Testis (tissue), 3 donors: ENCODE data around the gene MAPRE3. TPM values are rescaled to one million over a fixed set of nuclear protein-coding genes. Genes with fewer than 3 reads are reported as not detected.

Experiments used
- DNase-seq: peaks from one replicate; pipeline ENCODE4 v3.0.0-alpha.2; 2019
- H3K27ac ChIP-seq, 2 donors: fragments of 200-600 bp; sonication (generic); one replicate each; pipeline ENCODE4 v1.5.1; 2019
- H3K27me3 ChIP-seq: fragments of 200-600 bp; sonication (generic); one replicate; pipeline ENCODE4 v1.5.1; 2019
- H3K36me3 ChIP-seq: fragments of 200-600 bp; sonication (generic); one replicate; pipeline ENCODE4 v1.5.1; 2017; ENCODE audit warnings: low read depth; ENCODE audit errors: missing control alignments
- H3K4me1 ChIP-seq: fragments of 200-600 bp; sonication (generic); one replicate; pipeline ENCODE4 v1.5.1; 2019
- H3K4me3 ChIP-seq, 2 donors: fragments of 200-600 bp; sonication (generic); one replicate each; pipeline ENCODE4 v1.5.1; 2017 to 2019
- H3K9me3 ChIP-seq: fragments of 200-600 bp; sonication (generic); one replicate; pipeline ENCODE4 v1.5.1; 2017
- POLR2A ChIP-seq: fragments of 450-650 bp; IDR thresholded peaks from one replicate; pipeline ENCODE4 v1.6.1; 2017; ENCODE audit warnings: antibody characterized with exemption, mild to moderate bottlenecking, moderate library complexity
- WGBS, 2 donors: methylation state at CpG; one replicate each; pipeline ENCODE4 v1.1.5; 2018; 5-methylcytosine and 5-hydroxymethylcytosine counted together
- intact Hi-C: fragments of 100-400 bp; cut with DNase I; formaldehyde crosslinking; loops from one replicate; pipeline ENCODE4 v1.15.1; 2023; ENCODE audit warnings: low total_unique reads
- polyA plus RNA-seq: library from polyadenylated mRNA; stranded (reverse); fragments of 350-450 nt; fragmentation: Illumina TruSeq; extraction: RNeasy Lipid Tissue Mini Kit (QIAGEN cat#74804); gene quantifications from one replicate; pipeline ENCODE4 v1.2.3, GENCODE V29; 2014; ENCODE audit warnings: low read depth, low replicate concordance; ENCODE audit not compliant: insufficient read depth
- total RNA-seq, 2 donors: library from RNA; depleted of rRNA; stranded (reverse); fragments of >200 nt; gene quantifications; one replicate each; pipeline ENCODE4 v1.2.3, GENCODE V29; 2016
- TF ChIP-seq, protein P1 (sequence below), 3 experiments: fragments of 450-650 bp in 2 of 3; fragments of 200-600 bp in 1 of 3; sonication (generic) in 1 of 3; IDR thresholded peaks; one replicate each; pipeline ENCODE4 v1.5.1; 2016 to 2019; ENCODE audit warnings: antibody characterized with exemption in 3 of 3, mild to moderate bottlenecking in 2 of 3, moderate library complexity in 1 of 3

MAPRE3 gene
- total and polyA plus RNA-seq, 3 donors from 2014 or later: 31.4 to 112 (median 49.8) TPM

- no peak overlapping the region for H3K4me3 ChIP-seq
- H3K9me3 ChIP-seq: no peaks in the 10 kb centered on the region
- intact Hi-C loops: no loop called here
- H3K4me1 ChIP-seq: peaks cover 38% of the 10 kb centered on the region
- no peak for DNase-seq
- H3K36me3 ChIP-seq: no peaks in the 10 kb centered on the region
- H3K27ac ChIP-seq: no peak overlapping the region
- H3K27me3 ChIP-seq: no peaks in the 10 kb centered on the region
- TF ChIP-seq, protein P1, sequence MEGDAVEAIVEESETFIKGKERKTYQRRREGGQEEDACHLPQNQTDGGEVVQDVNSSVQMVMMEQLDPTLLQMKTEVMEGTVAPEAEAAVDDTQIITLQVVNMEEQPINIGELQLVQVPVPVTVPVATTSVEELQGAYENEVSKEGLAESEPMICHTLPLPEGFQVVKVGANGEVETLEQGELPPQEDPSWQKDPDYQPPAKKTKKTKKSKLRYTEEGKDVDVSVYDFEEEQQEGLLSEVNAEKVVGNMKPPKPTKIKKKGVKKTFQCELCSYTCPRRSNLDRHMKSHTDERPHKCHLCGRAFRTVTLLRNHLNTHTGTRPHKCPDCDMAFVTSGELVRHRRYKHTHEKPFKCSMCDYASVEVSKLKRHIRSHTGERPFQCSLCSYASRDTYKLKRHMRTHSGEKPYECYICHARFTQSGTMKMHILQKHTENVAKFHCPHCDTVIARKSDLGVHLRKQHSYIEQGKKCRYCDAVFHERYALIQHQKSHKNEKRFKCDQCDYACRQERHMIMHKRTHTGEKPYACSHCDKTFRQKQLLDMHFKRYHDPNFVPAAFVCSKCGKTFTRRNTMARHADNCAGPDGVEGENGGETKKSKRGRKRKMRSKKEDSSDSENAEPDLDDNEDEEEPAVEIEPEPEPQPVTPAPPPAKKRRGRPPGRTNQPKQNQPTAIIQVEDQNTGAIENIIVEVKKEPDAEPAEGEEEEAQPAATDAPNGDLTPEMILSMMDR (IDR thresholded peaks at IDR 0.05): no peak
- TF ChIP-seq POLR2A: no peak
- 92 to 93% methylated on average over 6 of the region's 6 CpGs for WGBS, 2 donors
Observed at GRCh38 chr2:27069436-27069835, 99.0 kb downstream of the MAPRE3 start.

DNA sequence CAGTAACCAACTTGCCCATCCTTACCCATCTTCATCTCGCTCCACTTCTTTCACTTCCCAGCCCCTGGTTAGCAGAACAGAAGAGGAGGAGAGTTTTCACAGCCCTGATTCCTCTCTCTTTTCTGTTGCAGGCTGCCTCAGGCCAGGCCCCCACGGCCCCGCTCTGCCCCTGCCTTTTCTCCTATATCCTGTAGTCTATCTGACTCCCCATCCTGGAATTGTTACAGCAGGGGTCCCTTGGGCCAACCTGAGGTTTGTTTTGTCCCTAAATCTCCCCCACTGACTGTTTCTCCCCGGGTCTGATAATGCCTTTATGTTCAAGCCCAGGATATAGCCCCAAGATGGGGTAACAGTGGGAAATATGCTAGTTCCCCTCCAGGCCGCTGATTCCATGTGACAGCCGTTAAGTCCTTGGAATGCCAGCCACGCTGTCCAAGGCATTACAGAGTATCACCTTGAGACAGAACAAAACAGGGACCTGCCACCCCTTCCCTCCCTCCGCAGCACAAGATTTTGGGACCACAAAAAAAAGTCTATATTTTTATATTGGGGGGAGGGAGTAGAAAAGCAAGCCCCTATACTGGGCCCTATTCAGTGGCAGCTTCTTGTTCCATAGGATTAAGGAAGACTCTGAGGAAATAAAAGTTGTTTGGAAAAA lies 99.7 kb downstream of the MAPRE3 start:
- H3K27me3 ChIP-seq: no peaks in the 10 kb centered on the region
- no peak for DNase-seq
- H3K27ac ChIP-seq: peak overlapping the region in 1 of 2 donors; percentile 94
- H3K36me3 ChIP-seq: no peaks in the 10 kb centered on the region
- TF ChIP-seq POLR2A: no peak
- TF ChIP-seq, protein P1 (IDR thresholded peaks at IDR 0.05): no peak
- intact Hi-C loops: no loop called here
- WGBS, 2 donors: 77 to 84% methylated on average over 8 of the region's 8 CpGs
- H3K4me3 ChIP-seq: no peak overlapping the region
- H3K9me3 ChIP-seq: no peaks in the 10 kb centered on the region
- peaks cover 42% of the 10 kb centered on the region for H3K4me1 ChIP-seq

- Histone ChIP-seq H3K36me3 (no peaks in the 10 kb centered on the region), H3K4me3 (peak overlapping the region; percentile 86 to 94), H3K9me3 (no peaks in the 10 kb centered on the region), H3K27me3 (no peaks in the 10 kb centered on the region), H3K27ac (peak overlapping the region; percentile 93 to 94), H3K4me1 (peaks cover 49% of the 10 kb centered on the region)
- intact Hi-C loops: no loop called here
- 0 to 3% methylated on average over 4 to 11 of the region's 11 CpGs for WGBS, 2 donors
- TF ChIP-seq POLR2A: no peak
- TF ChIP-seq, protein P1 (IDR thresholded peaks at IDR 0.05): no peak
- no peak for DNase-seq
Observed at GRCh38 chr2:27070653-27071276, 100.3 kb downstream of the MAPRE3 start.

- intact Hi-C loops: no loop called here
- H3K4me3 ChIP-seq: peak within 1 kb of the TSS; percentile 86 to 94
- 0 to 1% methylated on average over 8 to 44 of the region's 86 CpGs for WGBS, 2 donors
- H3K36me3 ChIP-seq: no peaks in the 10 kb centered on the region
- peak within 1 kb of the TSS; percentile 93 to 94 for H3K27ac ChIP-seq
- no peaks in the 10 kb centered on the region for H3K27me3 ChIP-seq
- H3K9me3 ChIP-seq: no peaks in the 10 kb centered on the region
- peaks cover 53% of the 10 kb centered on the region for H3K4me1 ChIP-seq
- DNase-seq: peak; percentile 97
- TF ChIP-seq, protein P1 (IDR thresholded peaks at IDR 0.05): no peak
- TF ChIP-seq POLR2A: no peak
Observed at GRCh38 chr2:27071277-27071989, 101.0 kb downstream of the MAPRE3 start, which contains the start of gene OST4. TSS of gene OST4 (minus strand) at chr2:27071654.
